Activated naive CD4-positive, alpha-beta T cell treated with anti-CD3 and anti-CD28 coated beads, Interleukin-2, amount 50 U/mL, for 24 hours (primary cell): ENCODE data around the gene GPBAR1.

Source experiments
- H3K27ac Mint-ChIP-seq: one replicate; pipeline ENCODE4 v1.8.0; 2021; ENCODE audit warnings: mild to moderate bottlenecking, mixed read lengths
- H3K27me3 Mint-ChIP-seq: one replicate; pipeline ENCODE4 v1.8.0; 2021; ENCODE audit warnings: mixed read lengths
- H3K36me3 Mint-ChIP-seq: one replicate; pipeline ENCODE4 v1.8.0; 2021; ENCODE audit warnings: mixed read lengths
- H3K4me1 Mint-ChIP-seq: one replicate; pipeline ENCODE4 v1.8.0; 2021; ENCODE audit warnings: mixed read lengths
- H3K4me3 Mint-ChIP-seq: one replicate; pipeline ENCODE4 v1.8.0; 2021; ENCODE audit warnings: mild to moderate bottlenecking, mixed read lengths
- H3K9me3 Mint-ChIP-seq: one replicate; pipeline ENCODE4 v1.8.0; 2021; ENCODE audit warnings: mixed read lengths

Gene GPBAR1

GRCh38 chr2:218259099-218259961, 1.5 kb upstream of the GPBAR1 start:
- peaks cover 4% of the 10 kb centered on the region for H3K36me3 Mint-ChIP-seq
- peak overlapping the region; percentile 30 for H3K27ac Mint-ChIP-seq
- no peaks in the 10 kb centered on the region for H3K27me3 Mint-ChIP-seq
- no peak overlapping the region for H3K4me3 Mint-ChIP-seq
- no peaks in the 10 kb centered on the region for H3K9me3 Mint-ChIP-seq
- peaks cover 39% of the 10 kb centered on the region for H3K4me1 Mint-ChIP-seq

- H3K4me3 Mint-ChIP-seq, result no peak overlapping the region
- H3K36me3 Mint-ChIP-seq, result peaks cover under 1% of the 10 kb centered on the region
- H3K27ac Mint-ChIP-seq, result no peak overlapping the region
- H3K4me1 Mint-ChIP-seq, result peaks cover 37% of the 10 kb centered on the region
- no peaks in the 10 kb centered on the region for H3K27me3 Mint-ChIP-seq
- no peaks in the 10 kb centered on the region for H3K9me3 Mint-ChIP-seq
Measured at GRCh38 chr2:218260166-218260565, 649 bp upstream of the GPBAR1 start.

- Mint-ChIP-seq H3K4me3 (no peak overlapping the region), H3K4me1 (peaks cover 37% of the 10 kb centered on the region), H3K27me3 (no peaks in the 10 kb centered on the region), H3K27ac (no peak overlapping the region), H3K9me3 (no peaks in the 10 kb centered on the region), H3K36me3 (no peaks in the 10 kb centered on the region)
Measured at GRCh38 chr2:218261423-218262236, 815 bp downstream of the GPBAR1 start.

GRCh38 chr2:218262237-218262600, 1.4 kb downstream of the GPBAR1 start:
- Mint-ChIP-seq H3K4me1 (peaks cover 35% of the 10 kb centered on the region), H3K27me3 (no peaks in the 10 kb centered on the region), H3K27ac (no peak overlapping the region), H3K9me3 (no peaks in the 10 kb centered on the region), H3K4me3 (no peak overlapping the region), H3K36me3 (peaks cover 2% of the 10 kb centered on the region)

GRCh38 chr2:218262631-218263586, 2.1 kb downstream of the GPBAR1 start:
- peaks cover 2% of the 10 kb centered on the region for H3K36me3 Mint-ChIP-seq
- H3K27me3 Mint-ChIP-seq, result no peaks in the 10 kb centered on the region
- peaks cover 34% of the 10 kb centered on the region for H3K4me1 Mint-ChIP-seq
- no peak overlapping the region for H3K27ac Mint-ChIP-seq
- H3K4me3 Mint-ChIP-seq, result no peak overlapping the region
- H3K9me3 Mint-ChIP-seq, result no peaks in the 10 kb centered on the region

GRCh38 chr2:218263817-218264641, 3.2 kb downstream of the GPBAR1 start:
- Mint-ChIP-seq H3K27ac (no peak overlapping the region), H3K36me3 (peaks cover 2% of the 10 kb centered on the region), H3K9me3 (no peaks in the 10 kb centered on the region), H3K4me1 (peaks cover 30% of the 10 kb centered on the region), H3K27me3 (no peaks in the 10 kb centered on the region), H3K4me3 (no peak overlapping the region)

GRCh38 chr2:218264773-218265561, 4.2 kb downstream of the GPBAR1 start:
- no peaks in the 10 kb centered on the region for H3K27me3 Mint-ChIP-seq
- H3K27ac Mint-ChIP-seq, result no peak overlapping the region
- H3K9me3 Mint-ChIP-seq, result no peaks in the 10 kb centered on the region
- peaks cover 5% of the 10 kb centered on the region for H3K36me3 Mint-ChIP-seq
- H3K4me1 Mint-ChIP-seq, result peaks cover 31% of the 10 kb centered on the region
- H3K4me3 Mint-ChIP-seq, result no peak overlapping the region

GRCh38 chr2:218265626-218266025, 4.8 kb downstream of the GPBAR1 start:
- H3K4me1 Mint-ChIP-seq, result peaks cover 35% of the 10 kb centered on the region
- H3K4me3 Mint-ChIP-seq, result no peak overlapping the region
- H3K36me3 Mint-ChIP-seq, result peaks cover 5% of the 10 kb centered on the region
- no peaks in the 10 kb centered on the region for H3K9me3 Mint-ChIP-seq
- no peak overlapping the region for H3K27ac Mint-ChIP-seq
- H3K27me3 Mint-ChIP-seq, result no peaks in the 10 kb centered on the region

GRCh38 chr2:218266316-218266979, 5.6 kb downstream of the GPBAR1 start:
- Mint-ChIP-seq H3K4me3 (no peak overlapping the region), H3K36me3 (peaks cover 5% of the 10 kb centered on the region), H3K27me3 (no peaks in the 10 kb centered on the region), H3K4me1 (peaks cover 43% of the 10 kb centered on the region), H3K9me3 (no peaks in the 10 kb centered on the region), H3K27ac (no peak overlapping the region)

GRCh38 chr2:218267259-218267658, 6.4 kb downstream of the GPBAR1 start:
- H3K36me3 Mint-ChIP-seq, result peaks cover 5% of the 10 kb centered on the region
- no peaks in the 10 kb centered on the region for H3K27me3 Mint-ChIP-seq
- peaks cover 51% of the 10 kb centered on the region for H3K4me1 Mint-ChIP-seq
- H3K4me3 Mint-ChIP-seq, result peak overlapping the region; percentile 39
- no peaks in the 10 kb centered on the region for H3K9me3 Mint-ChIP-seq
- no peak overlapping the region for H3K27ac Mint-ChIP-seq

- H3K4me1 Mint-ChIP-seq, result peaks cover 51% of the 10 kb centered on the region
Measured at GRCh38 chr2:218269900-218270720, 9.3 kb downstream of the GPBAR1 start, which contains the start of the genes AAMP and PNKD. TSS of gene AAMP (minus strand) at chr2:218270137. CDS start at chr2:218270086, 51 bp downstream. TSS of gene PNKD (plus strand) at chr2:218270519. CDS start at chr2:218270536, 17 bp downstream.

GRCh38 chr2:218270721-218271486, 10.1 kb downstream of the GPBAR1 start:
- H3K9me3 Mint-ChIP-seq, result no peaks in the 10 kb centered on the region
- H3K4me3 Mint-ChIP-seq, result peak overlapping the region; percentile 99
- H3K27me3 Mint-ChIP-seq, result no peaks in the 10 kb centered on the region
- H3K27ac Mint-ChIP-seq, result peak overlapping the region; percentile 96
- H3K4me1 Mint-ChIP-seq, result peaks cover 50% of the 10 kb centered on the region
- H3K36me3 Mint-ChIP-seq, result peaks cover 10% of the 10 kb centered on the region

More at GRCh38 chr2:218269900-218270720, 9.3 kb downstream of the GPBAR1 start, which contains the start of the genes AAMP and PNKD:
- Mint-ChIP-seq H3K9me3 (no peaks in the 10 kb centered on the region), H3K27me3 (no peaks in the 10 kb centered on the region), H3K36me3 (peaks cover 10% of the 10 kb centered on the region), H3K4me3 (peak within 1 kb of the TSS; percentile 99), H3K27ac (peak within 1 kb of the TSS; percentile 96)
